RWPE2 (cell line): ENCODE measurements around the gene DELE1.

Source experiments
- ATAC-seq: fragments of 200-7000 bp; cut with Tn5 transposase; 3 replicates; pipeline ENCODE4 v1.9.1; 2021; ENCODE audit warnings: low read depth
- DNase-seq: peaks from one replicate; pipeline ENCODE4 v3.0.0-alpha.2; 2020; ENCODE audit warnings: low spot score
- H3K27ac ChIP-seq: fragments of 450-650 bp; 2 replicates; pipeline ENCODE4 v1.5.1; 2017; ENCODE audit warnings: mild to moderate bottlenecking; ENCODE audit not compliant: poor library complexity, severe bottlenecking
- H3K27me3 ChIP-seq: fragments of 250-450 bp; sonication (Bioruptor Pico); 2 replicates; pipeline ENCODE4 v1.5.1; 2021; ENCODE audit warnings: mild to moderate bottlenecking, moderate library complexity; ENCODE audit not compliant: insufficient read depth, poor library complexity, severe bottlenecking
- H3K36me3 ChIP-seq: fragments of 250-450 bp; sonication (Bioruptor Pico); 2 replicates; pipeline ENCODE4 v1.5.1; 2020; ENCODE audit warnings: low read depth, mild to moderate bottlenecking, moderate library complexity
- H3K4me1 ChIP-seq: fragments of 250-450 bp; sonication (Bioruptor Pico); 2 replicates; pipeline ENCODE4 v1.5.1; 2021; ENCODE audit warnings: mild to moderate bottlenecking, moderate library complexity; ENCODE audit not compliant: insufficient read depth, poor library complexity, severe bottlenecking
- H3K4me3 ChIP-seq: fragments of 250-450 bp; sonication (Bioruptor Pico); 2 replicates; pipeline ENCODE4 v1.5.1; 2021; ENCODE audit warnings: mild to moderate bottlenecking, moderate library complexity; ENCODE audit not compliant: severe bottlenecking
- H3K9me3 ChIP-seq: fragments of 250-450 bp; sonication (Bioruptor Pico); 2 replicates; pipeline ENCODE4 v1.5.1; 2021; ENCODE audit warnings: mild to moderate bottlenecking, moderate library complexity; ENCODE audit not compliant: severe bottlenecking
- TF ChIP-seq, protein P1 (sequence below): fragments of 450-650 bp; IDR thresholded peaks from one replicate; pipeline ENCODE4 v1.5.1; 2017; ENCODE audit warnings: mild to moderate bottlenecking, moderate library complexity; ENCODE audit not compliant: poor library complexity, severe bottlenecking

DELE1 gene

DNA sequence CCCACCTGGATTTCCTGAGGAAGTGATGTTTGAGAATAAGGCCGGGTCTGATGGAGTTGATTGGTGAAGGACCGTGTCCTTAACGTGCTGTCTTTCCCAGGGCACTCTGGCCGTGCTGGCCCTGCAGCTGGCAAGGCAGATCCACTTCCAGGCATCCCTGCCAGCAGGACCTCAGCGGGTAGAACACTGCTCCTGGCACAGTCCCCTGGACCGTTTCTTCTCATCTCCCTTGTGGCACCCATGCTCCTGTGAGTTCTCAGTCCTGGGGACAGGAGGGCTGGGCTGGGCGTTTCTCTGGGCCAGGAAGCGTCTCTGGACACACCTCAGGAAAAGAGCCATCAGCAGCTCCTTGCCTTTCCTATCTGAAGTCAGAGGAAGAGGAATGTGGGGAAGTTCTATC is 4.4 kb downstream of the DELE1 start:
- no peaks in the 10 kb centered on the region for H3K4me1 ChIP-seq
- no peaks in the 10 kb centered on the region for H3K9me3 ChIP-seq
- TF ChIP-seq, protein P1, sequence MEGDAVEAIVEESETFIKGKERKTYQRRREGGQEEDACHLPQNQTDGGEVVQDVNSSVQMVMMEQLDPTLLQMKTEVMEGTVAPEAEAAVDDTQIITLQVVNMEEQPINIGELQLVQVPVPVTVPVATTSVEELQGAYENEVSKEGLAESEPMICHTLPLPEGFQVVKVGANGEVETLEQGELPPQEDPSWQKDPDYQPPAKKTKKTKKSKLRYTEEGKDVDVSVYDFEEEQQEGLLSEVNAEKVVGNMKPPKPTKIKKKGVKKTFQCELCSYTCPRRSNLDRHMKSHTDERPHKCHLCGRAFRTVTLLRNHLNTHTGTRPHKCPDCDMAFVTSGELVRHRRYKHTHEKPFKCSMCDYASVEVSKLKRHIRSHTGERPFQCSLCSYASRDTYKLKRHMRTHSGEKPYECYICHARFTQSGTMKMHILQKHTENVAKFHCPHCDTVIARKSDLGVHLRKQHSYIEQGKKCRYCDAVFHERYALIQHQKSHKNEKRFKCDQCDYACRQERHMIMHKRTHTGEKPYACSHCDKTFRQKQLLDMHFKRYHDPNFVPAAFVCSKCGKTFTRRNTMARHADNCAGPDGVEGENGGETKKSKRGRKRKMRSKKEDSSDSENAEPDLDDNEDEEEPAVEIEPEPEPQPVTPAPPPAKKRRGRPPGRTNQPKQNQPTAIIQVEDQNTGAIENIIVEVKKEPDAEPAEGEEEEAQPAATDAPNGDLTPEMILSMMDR = no peak
- no peak for DNase-seq
- H3K27me3 ChIP-seq = no peaks in the 10 kb centered on the region
- H3K4me3 ChIP-seq = no peak overlapping the region
- no peak for ATAC-seq
- peaks cover 81% of the 10 kb centered on the region for H3K36me3 ChIP-seq
- no peak overlapping the region for H3K27ac ChIP-seq

GRCh38 chr5:141929398-141930058 is 5.9 kb downstream of the DELE1 start:
- no peak for DNase-seq
- H3K27me3 ChIP-seq = no peaks in the 10 kb centered on the region
- H3K4me1 ChIP-seq = no peaks in the 10 kb centered on the region
- H3K36me3 ChIP-seq = peaks cover 95% of the 10 kb centered on the region
- no peak overlapping the region for H3K27ac ChIP-seq
- H3K4me3 ChIP-seq = no peak overlapping the region
- H3K9me3 ChIP-seq = no peaks in the 10 kb centered on the region
- TF ChIP-seq, protein P1 = no peak
- no peak for ATAC-seq

GRCh38 chr5:141931694-141932093 is 8.0 kb downstream of the DELE1 start:
- Histone ChIP-seq H3K4me1 (peaks cover 12% of the 10 kb centered on the region), H3K36me3 (peaks cover 95% of the 10 kb centered on the region), H3K27ac (no peak overlapping the region), H3K4me3 (no peak overlapping the region), H3K9me3 (no peaks in the 10 kb centered on the region), H3K27me3 (no peaks in the 10 kb centered on the region)
- DNase-seq (no peak), ATAC-seq (no peak)
- TF ChIP-seq, protein P1 = no peak

GRCh38 chr5:141933151-141933550 is 9.5 kb downstream of the DELE1 start:
- H3K4me3 ChIP-seq = no peak overlapping the region
- TF ChIP-seq, protein P1 = no peak
- no peaks in the 10 kb centered on the region for H3K27me3 ChIP-seq
- H3K4me1 ChIP-seq = peaks cover 12% of the 10 kb centered on the region
- no peak for DNase-seq
- H3K9me3 ChIP-seq = no peaks in the 10 kb centered on the region
- H3K36me3 ChIP-seq = peaks cover 91% of the 10 kb centered on the region
- no peak for ATAC-seq
- H3K27ac ChIP-seq = no peak overlapping the region

GRCh38 chr5:141934099-141934844 is 10.6 kb downstream of the DELE1 start:
- TF ChIP-seq, protein P1 = no peak

More at GRCh38 chr5:141934099-141934844, 10.6 kb downstream of the DELE1 start:
- Histone ChIP-seq H3K9me3 (no peaks in the 10 kb centered on the region), H3K27me3 (no peaks in the 10 kb centered on the region), H3K4me1 (peaks cover 12% of the 10 kb centered on the region), H3K4me3 (no peak overlapping the region), H3K27ac (no peak overlapping the region), H3K36me3 (peaks cover 89% of the 10 kb centered on the region)
- ATAC-seq (no peak), DNase-seq (no peak)
